H1 (cell line): Measurements from ENCODE around the gene C19orf53. TPM values are rescaled to one million over a fixed set of nuclear protein-coding genes. Genes with fewer than 3 reads are reported as not detected.

Experiments
- CTCF ChIA-PET: fragments of 300-600 bp; sonication (Branson Sonifier 250); formaldehyde crosslinking; loops from one replicate; lab custom pipeline; 2021; ENCODE audit not compliant: partially characterized antibody; lab: Charles Lee
- POLR2A ChIA-PET: fragments of 300-600 bp; sonication (Branson Sonifier 250); formaldehyde crosslinking; loops from one replicate; lab custom pipeline; 2021; ENCODE audit warnings: inconsistent platforms; ENCODE audit not compliant: partially characterized antibody; lab: Charles Lee
- DNase-seq, 2 experiments: peaks; one replicate each; pipeline versions ENCODE4 v3.0.0 to v3.0.0-alpha.2; 2010 to 2022; ENCODE audit warnings: low spot score in 2 of 2, low read depth in 1 of 2, mixed read lengths in 1 of 2
- FAIRE-seq: peaks from 2 replicates; lab custom pipeline; 2011; peaks lifted over from hg19 to GRCh38; lab: Jason Lieb, UNC
- H2AFZ ChIP-seq: 2 replicates; pipeline ENCODE4 v1.8.1; 2012; ENCODE audit warnings: low read length, inconsistent platforms
- H2AK5ac ChIP-seq: 2 replicates; pipeline ENCODE4 v1.6.1; 2013; ENCODE audit warnings: low read depth, low read length
- H2BK120ac ChIP-seq: replicated peaks from 2 replicates; pipeline ENCODE3; 2013; ENCODE audit warnings: low read depth, low read length, inconsistent platforms
- H2BK12ac ChIP-seq: 2 replicates; pipeline ENCODE4 v1.6.1; 2013; ENCODE audit warnings: low read depth, low read length
- H2BK15ac ChIP-seq: 2 replicates; pipeline ENCODE4 v1.6.1; 2013; ENCODE audit warnings: low read length
- H2BK20ac ChIP-seq: 2 replicates; pipeline ENCODE4 v1.6.1; 2013; ENCODE audit warnings: low read length
- H2BK5ac ChIP-seq: 2 replicates; pipeline ENCODE4 v1.6.1; 2013; ENCODE audit warnings: low read depth, low read length
- H3K14ac ChIP-seq: 2 replicates; pipeline ENCODE4 v1.6.1; 2013; ENCODE audit warnings: inconsistent platforms; ENCODE audit not compliant: insufficient read length
- H3K18ac ChIP-seq: 2 replicates; pipeline ENCODE4 v1.6.1; 2013; ENCODE audit warnings: low read length; ENCODE audit errors: extremely low read depth
- H3K23ac ChIP-seq: 2 replicates; pipeline ENCODE4 v1.6.1; 2013; ENCODE audit warnings: inconsistent platforms; ENCODE audit not compliant: insufficient read length
- H3K23me2 ChIP-seq: 2 replicates; pipeline ENCODE4 v1.6.1; 2013; ENCODE audit warnings: low read depth, low read length
- H3K27ac ChIP-seq: 2 replicates; pipeline ENCODE4 v1.6.1; 2011; ENCODE audit warnings: low read depth, low read length, inconsistent platforms
- H3K27me3 ChIP-seq, 4 experiments: replicated peaks in 1 of 4; 1 replicate in 1 of 4; 2 replicates in 3 of 4; pipeline versions ENCODE4 v1.6.1 to v1.8.1; 2011 to 2013; ENCODE audit warnings: low read length in 3 of 4, mild to moderate bottlenecking in 3 of 4, inconsistent platforms in 2 of 4, mixed read lengths in 2 of 4, moderate library complexity in 1 of 4; ENCODE audit not compliant: control insufficient read depth in 3 of 4, insufficient read depth in 3 of 4; ENCODE audit errors: extremely low read depth in 1 of 4
- H3K36me3 ChIP-seq, 4 experiments: 2 replicates each; pipeline versions ENCODE4 v1.6.1 to v1.8.1; 2011 to 2013; ENCODE audit warnings: mild to moderate bottlenecking in 4 of 4, low read length in 3 of 4, moderate library complexity in 2 of 4, control low read depth in 1 of 4, inconsistent platforms in 1 of 4; ENCODE audit not compliant: insufficient read depth in 4 of 4, control insufficient read depth in 2 of 4
- H3K4ac ChIP-seq: replicated peaks from 2 replicates; pipeline ENCODE3; 2013; ENCODE audit warnings: low read length, low read depth, mixed read lengths, inconsistent platforms; ENCODE audit not compliant: insufficient read length
- H3K4me1 ChIP-seq, 4 experiments: replicated peaks in 1 of 4; 1 replicate in 1 of 4; 2 replicates in 3 of 4; pipeline versions ENCODE4 v1.6.1 to v1.8.1; 2011 to 2013; ENCODE audit warnings: low read length in 3 of 4, inconsistent platforms in 2 of 4, mixed read lengths in 1 of 4; ENCODE audit not compliant: insufficient read depth in 4 of 4, control insufficient read depth in 3 of 4
- H3K4me2 ChIP-seq, 2 experiments: 2 replicates each; pipeline versions ENCODE4 v1.6.1 to v1.8.1; 2011 to 2013; ENCODE audit warnings: low read depth in 2 of 2, low read length in 2 of 2, control low read depth in 1 of 2, inconsistent platforms in 1 of 2, mild to moderate bottlenecking in 1 of 2; ENCODE audit not compliant: insufficient read depth in 1 of 2
- H3K4me3 ChIP-seq, 4 experiments: fragments of 200-600, 300-600 bp in 1 of 4; sonication (generic), shearing (Covaris generic), sonication (Bioruptor Twin) in 1 of 4; 2 replicates each; pipeline versions ENCODE4 v1.5.1 to v1.8.1; 2011 to 2016; ENCODE audit warnings: low read length in 4 of 4, low read depth in 3 of 4, control low read depth in 2 of 4, inconsistent platforms in 2 of 4, mild to moderate bottlenecking in 2 of 4, mixed read lengths in 1 of 4, moderate library complexity in 1 of 4; ENCODE audit not compliant: insufficient read depth in 2 of 4; ENCODE audit errors: extremely low read depth in 1 of 4
- H3K56ac ChIP-seq: replicated peaks from 2 replicates; pipeline ENCODE3; 2013; ENCODE audit warnings: low read depth, mild to moderate bottlenecking, mixed read lengths, low read length, inconsistent platforms; ENCODE audit not compliant: insufficient read length
- H3K79me1 ChIP-seq: 2 replicates; pipeline ENCODE4 v1.6.1; 2013; ENCODE audit warnings: low read depth, low read length, control low read depth
- H3K79me2 ChIP-seq, 2 experiments: 2 replicates each; pipeline versions ENCODE4 v1.6.1 to v1.8.1; 2012 to 2013; ENCODE audit warnings: low read length in 2 of 2, mild to moderate bottlenecking in 2 of 2, inconsistent platforms in 1 of 2; ENCODE audit not compliant: insufficient read depth in 2 of 2, control insufficient read depth in 1 of 2
- H3K9ac ChIP-seq, 4 experiments: replicated peaks in 1 of 4; 1 replicate in 1 of 4; 2 replicates in 3 of 4; pipeline versions ENCODE4 v1.6.1 to v1.8.1; 2011 to 2013; ENCODE audit warnings: low read depth in 3 of 4, low read length in 3 of 4, control low read depth in 2 of 4, mild to moderate bottlenecking in 2 of 4, moderate library complexity in 2 of 4, inconsistent platforms in 1 of 4; ENCODE audit errors: extremely low read depth in 1 of 4
- H3K9me3 ChIP-seq, 2 experiments: 2 replicates each; pipeline versions ENCODE4 v1.6.1 to v1.8.1; 2012 to 2013; ENCODE audit warnings: mild to moderate bottlenecking in 2 of 2, moderate library complexity in 2 of 2, control low read depth in 1 of 2, inconsistent platforms in 1 of 2, low read depth in 1 of 2, low read length in 1 of 2, mixed read lengths in 1 of 2; ENCODE audit not compliant: insufficient read depth in 2 of 2
- H4K20me1 ChIP-seq, 2 experiments: replicated peaks in 1 of 2; 2 replicates each; pipeline versions ENCODE3 to v1.8.1; 2011 to 2013; ENCODE audit warnings: inconsistent platforms in 2 of 2, low read length in 2 of 2, mild to moderate bottlenecking in 1 of 2; ENCODE audit not compliant: insufficient read depth in 2 of 2, control insufficient read depth in 1 of 2
- H4K5ac ChIP-seq: 2 replicates; pipeline ENCODE4 v1.6.1; 2013; ENCODE audit warnings: low read length, low read depth, mixed read lengths, inconsistent platforms; ENCODE audit not compliant: insufficient read length
- H4K8ac ChIP-seq: 2 replicates; pipeline ENCODE4 v1.8.0; 2013; ENCODE audit warnings: mild to moderate bottlenecking, moderate library complexity, low read length, inconsistent platforms; ENCODE audit not compliant: insufficient read depth; ENCODE audit errors: extremely low read depth
- H4K91ac ChIP-seq: replicated peaks from 2 replicates; pipeline ENCODE3; 2013; ENCODE audit warnings: low read length, mixed read lengths, inconsistent platforms; ENCODE audit not compliant: insufficient read length
- BACH1 ChIP-seq: IDR thresholded peaks from 2 replicates; pipeline ENCODE4 v1.6.1; 2012; ENCODE audit warnings: low read length, improper control_type of control experiment
- CEBPB ChIP-seq: IDR thresholded peaks from 2 replicates; pipeline ENCODE4 v1.6.1; 2012; ENCODE audit warnings: low read depth, low read length
- FOSL1 ChIP-seq: IDR thresholded peaks from 2 replicates; pipeline ENCODE4 v1.6.1; 2011; ENCODE audit warnings: mild to moderate bottlenecking, low read depth, low read length, moderate library complexity; ENCODE audit not compliant: insufficient read depth
- GTF2F1 ChIP-seq: IDR thresholded peaks from 2 replicates; pipeline ENCODE4 v1.6.1; 2012; ENCODE audit warnings: low read depth, low read length, improper control_type of control experiment, borderline replicate concordance
- KDM4A ChIP-seq: IDR thresholded peaks from one replicate; pipeline ENCODE4 v1.7.1; 2012; ENCODE audit warnings: low read depth, mild to moderate bottlenecking, moderate library complexity, low read length, inconsistent platforms; ENCODE audit not compliant: severe bottlenecking
- SP4 ChIP-seq: IDR thresholded peaks from 2 replicates; pipeline ENCODE4 v1.6.1; 2012; ENCODE audit warnings: low read length, inconsistent platforms
- TAF7 ChIP-seq: optimal IDR thresholded peaks from 2 replicates; pipeline ENCODE3; 2011; ENCODE audit warnings: low read depth, mild to moderate bottlenecking, inconsistent platforms, low read length, moderate library complexity, borderline replicate concordance
- TCF12 ChIP-seq: IDR thresholded peaks from 2 replicates; pipeline ENCODE4 v1.6.1; 2011; ENCODE audit warnings: low read depth, mild to moderate bottlenecking, low read length
- TEAD4 ChIP-seq: IDR thresholded peaks from 2 replicates; pipeline ENCODE4 v1.6.1; 2012; ENCODE audit warnings: low read depth, low read length, inconsistent platforms, mixed read lengths
- WGBS, 2 experiments: shearing (Covaris generic) in 1 of 2; methylation state at CpG; one replicate each; pipeline versions ENCODE4 v1.1.6 to v1.1.7; 2013 to 2015; ENCODE audit warnings: low lambda C conversion rate in 2 of 2, mixed read lengths in 2 of 2, inconsistent platforms in 1 of 2, low coverage in 1 of 2, missing lambda C conversion rate in 1 of 2; ENCODE audit not compliant: insufficient replicate concordance in 2 of 2, insufficient coverage in 1 of 2, insufficient read length in 1 of 2; ENCODE audit errors: extremely low coverage in 1 of 2, missing lambda C conversion rate in 1 of 2; 5-methylcytosine and 5-hydroxymethylcytosine counted together
- polyA plus RNA-seq, 7 experiments: library from polyadenylated mRNA; depleted of rRNA in 3 of 7; stranded (reverse) in 5 of 7; unstranded in 2 of 7; fragments of >200 nt in 5 of 7; fragments of 200-250 nt in 2 of 7; gene quantifications; 1 replicate in 5 of 7; 2 replicates in 1 of 7; 4 replicates in 1 of 7; pipeline versions ENCODE4 v1.2.1 to v1.2.3, GENCODE V29; 2011 to 2013; ENCODE audit warnings: missing spikeins in 2 of 7, mixed read lengths in 2 of 7
- total RNA-seq: library from RNA; stranded (reverse); fragmentation: NEBNext Ultra II Directional; extraction: Animal tissue kit (Norgen Biotek cat#: 25700); gene quantifications from 2 replicates; pipeline ENCODE4 v1.2.1, GENCODE V29; 2021

The C19orf53 gene
- total and polyA plus RNA-seq, 2 of the 8 experiments (the other 6 are each of a cell fraction or from before 2014, with no cell fraction given) = 104 to 169 TPM

- no peak overlapping the region for H2BK12ac ChIP-seq
- FAIRE-seq (no peak), DNase-seq (no peak)
- H3K4me3 ChIP-seq = no peak overlapping the region
- no peak overlapping the region for H3K18ac ChIP-seq
- H3K23ac ChIP-seq = no peak overlapping the region
- no peaks in the 10 kb centered on the region for H4K20me1 ChIP-seq
- no peak overlapping the region for H3K4me2 ChIP-seq
- H3K79me1 ChIP-seq = no peaks in the 10 kb centered on the region
- H2AFZ ChIP-seq = no peak overlapping the region
- H4K8ac ChIP-seq = no peak overlapping the region
- no peaks in the 10 kb centered on the region for H3K9me3 ChIP-seq
- H3K9ac ChIP-seq = no peak overlapping the region
- TF ChIP-seq GTF2F1 (no peak), SP4 (no peak), TAF7 (no peak), TEAD4 (no peak), CEBPB (no peak), KDM4A (no peak), TCF12 (no peak), BACH1 (no peak), FOSL1 (no peak)
- no peak overlapping the region for H3K14ac ChIP-seq
- POLR2A ChIA-PET = interaction anchor here (2.0 kb wide), 1 partner anchor 33 kb away, joined by 11 read pairs; the partner anchor contains the start of gene C19orf53
- no peaks in the 10 kb centered on the region for H3K79me2 ChIP-seq
- H2BK5ac ChIP-seq = no peak overlapping the region
- H3K36me3 ChIP-seq = no peaks in the 10 kb centered on the region
- H3K56ac ChIP-seq = no peak overlapping the region
- H2BK120ac ChIP-seq = no peak overlapping the region
- H2BK15ac ChIP-seq = no peak overlapping the region
- no peaks in the 10 kb centered on the region for H3K23me2 ChIP-seq
- H3K4ac ChIP-seq = peak overlapping the region; percentile 78
- 76% methylated on average over 2 of the region's 2 CpGs; no CpG with 5 or more reads in 1 of the 2 experiments for WGBS, 2 experiments
- H3K27ac ChIP-seq = no peak overlapping the region
- CTCF ChIA-PET = interaction anchor here (0.6 to 1.0 kb wide), 3 partner anchors 29 to 49 kb away, joined by 3 read pairs; no protein-coding TSS in a partner anchor
- H2AK5ac ChIP-seq = no peak overlapping the region
- H4K91ac ChIP-seq = no peak overlapping the region
- H2BK20ac ChIP-seq = no peak overlapping the region
- no peak overlapping the region for H4K5ac ChIP-seq
- H3K4me1 ChIP-seq = peaks cover 0 to 5% (median 3%) of the 10 kb centered on the region in 4 experiments; a peak in 2 of 7 replicates
- H3K27me3 ChIP-seq = no peaks in the 10 kb centered on the region
These were observed 32.4 kb upstream of the C19orf53 start for GRCh38 chr19:13741893-13742292.
